Skeletal muscle satellite cell (primary cell): Measurements from ENCODE around the gene METRN.
A peak's percentile ranks its signal among the peaks of the same experiment; 100 is the strongest.
"Not testable (repeated sequence)": the region's sequence is repeated elsewhere in the genome, so short reads cannot be mapped to it uniquely, and the experiment has no call there.

Experiments used
- H3K27me3 ChIP-seq: 2 replicates; pipeline ENCODE4 v1.7.0; 2013; ENCODE audit warnings: low read length; ENCODE audit not compliant: control insufficient read depth, insufficient read depth
- H3K36me3 ChIP-seq: 2 replicates; pipeline ENCODE4 v1.7.0; 2013; ENCODE audit warnings: mild to moderate bottlenecking, control low read depth, low read length; ENCODE audit not compliant: insufficient read depth
- H3K4me1 ChIP-seq: 2 replicates; pipeline ENCODE4 v1.7.0; 2013; ENCODE audit warnings: low read length; ENCODE audit not compliant: control insufficient read depth, insufficient read depth
- H3K4me2 ChIP-seq: 2 replicates; pipeline ENCODE4 v1.7.0; 2013; ENCODE audit warnings: mild to moderate bottlenecking, low read length
- H3K4me3 ChIP-seq: 2 replicates; pipeline ENCODE4 v1.7.0; 2013; ENCODE audit warnings: low read length
- H3K9ac ChIP-seq: 2 replicates; pipeline ENCODE4 v1.7.0; 2013; ENCODE audit warnings: mild to moderate bottlenecking, low read depth, low read length, moderate library complexity
- H3K9me3 ChIP-seq: replicated peaks from 2 replicates; pipeline ENCODE4 v1.7.0; 2013; ENCODE audit warnings: mild to moderate bottlenecking, control low read depth, low read length

Gene METRN

DNA sequence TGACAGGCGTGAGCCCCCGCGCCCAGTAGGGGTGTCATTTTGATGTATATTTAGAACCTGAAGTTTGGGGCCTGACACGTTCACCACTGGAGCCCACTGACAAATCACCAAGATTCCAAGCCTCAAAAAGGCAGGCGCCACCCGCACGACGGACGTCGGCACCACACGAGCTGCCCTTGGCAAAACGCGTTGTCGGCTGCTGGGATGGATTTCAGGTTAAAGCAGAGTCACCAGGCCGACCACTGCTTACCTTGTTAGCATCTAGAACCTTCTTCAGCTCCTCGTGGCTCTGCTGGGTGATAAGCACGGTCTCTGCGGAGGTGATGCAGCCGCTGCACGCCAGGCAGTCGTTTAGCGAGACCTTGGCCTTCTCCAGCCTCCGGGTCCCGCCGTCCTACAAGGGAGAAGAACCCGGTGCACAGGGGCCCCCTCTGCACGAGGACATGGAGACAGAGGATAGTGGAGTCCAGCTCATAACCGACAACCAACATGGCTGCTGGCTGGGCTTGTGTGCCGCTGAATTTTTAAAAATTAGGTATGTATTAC is 22.1 kb downstream of the METRN start:
- H3K9me3 ChIP-seq, result no peaks in the 10 kb centered on the region
- peaks cover 11% of the 10 kb centered on the region for H3K4me1 ChIP-seq
- H3K36me3 ChIP-seq, result peaks cover 31% of the 10 kb centered on the region
- no peaks in the 10 kb centered on the region for H3K27me3 ChIP-seq
- H3K4me3 ChIP-seq, result no peak overlapping the region
- no peak overlapping the region for H3K4me2 ChIP-seq
- no peak overlapping the region for H3K9ac ChIP-seq

DNA sequence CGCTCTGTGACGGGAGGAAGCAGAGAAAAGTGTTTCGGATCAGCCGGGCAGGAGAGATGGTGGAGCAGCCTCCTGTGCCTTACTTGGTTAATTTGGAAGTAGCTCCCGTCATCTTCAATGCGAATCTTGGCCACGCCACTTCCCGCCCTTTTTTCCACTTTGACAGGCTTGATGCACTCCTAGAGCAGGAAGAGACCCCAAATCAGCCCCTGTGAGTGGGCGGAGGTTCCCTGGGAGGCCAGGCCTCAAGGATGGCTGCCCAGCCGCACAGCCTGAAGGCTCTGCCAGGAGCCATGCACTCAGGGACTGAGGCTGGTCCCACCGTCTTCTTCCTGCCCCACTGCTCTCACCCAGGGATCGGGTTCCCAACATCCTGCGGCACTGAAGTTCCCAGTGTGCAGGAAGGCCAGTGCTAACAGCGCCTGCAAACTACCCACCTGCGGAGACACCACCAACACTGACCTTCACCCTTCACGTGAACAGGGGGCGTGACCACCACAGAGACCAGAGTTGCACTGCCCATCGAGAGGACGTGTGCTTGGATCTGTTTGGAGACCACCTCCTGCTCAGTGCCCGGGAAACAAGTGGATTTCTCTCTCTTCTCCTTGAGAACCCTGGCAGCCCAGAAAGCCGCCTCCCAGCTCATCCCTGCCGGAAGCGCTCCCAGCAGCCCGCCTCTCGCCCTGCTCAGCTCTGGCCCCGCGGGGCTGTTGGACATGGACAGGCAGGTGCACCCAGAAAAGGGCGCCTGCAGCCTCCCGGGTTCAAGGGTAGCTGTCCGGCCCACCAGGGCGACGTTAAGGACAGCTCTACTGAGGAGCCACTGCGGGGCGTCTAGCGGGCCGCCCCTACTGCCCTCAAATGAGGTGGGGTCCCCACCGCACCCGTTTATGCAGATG is 24.9 kb downstream of the METRN start:
- Histone ChIP-seq H3K4me1 (peaks cover 11% of the 10 kb centered on the region), H3K9ac (peak overlapping the region; percentile 96), H3K9me3 (no peaks in the 10 kb centered on the region), H3K27me3 (no peaks in the 10 kb centered on the region), H3K4me2 (peak overlapping the region; percentile 91), H3K4me3 (peak overlapping the region; percentile 98), H3K36me3 (peaks cover 15% of the 10 kb centered on the region)

DNA sequence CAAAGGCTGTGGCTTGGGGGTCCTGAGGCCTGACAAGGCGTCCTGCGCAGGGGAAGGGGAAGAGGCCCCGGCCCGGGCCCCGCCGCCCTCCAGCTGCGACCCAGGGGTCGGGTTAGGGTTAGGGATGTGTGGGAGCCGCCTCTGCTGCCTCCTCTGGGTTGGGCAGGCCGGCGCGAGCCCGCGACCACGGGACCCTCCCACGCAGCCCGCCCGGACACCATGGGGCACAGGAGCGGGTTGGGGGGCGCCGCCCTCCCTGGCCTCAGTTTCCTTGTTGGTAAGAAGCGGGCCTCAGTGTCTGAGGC is 25.5 kb downstream of the METRN start:
- Histone ChIP-seq H3K4me1 (peaks cover 11% of the 10 kb centered on the region), H3K4me2 (peak overlapping the region; percentile 91), H3K27me3 (no peaks in the 10 kb centered on the region), H3K9ac (peak overlapping the region; percentile 96), H3K36me3 (peaks cover 15% of the 10 kb centered on the region), H3K9me3 (no peaks in the 10 kb centered on the region), H3K4me3 (peak overlapping the region; percentile 98)

DNA sequence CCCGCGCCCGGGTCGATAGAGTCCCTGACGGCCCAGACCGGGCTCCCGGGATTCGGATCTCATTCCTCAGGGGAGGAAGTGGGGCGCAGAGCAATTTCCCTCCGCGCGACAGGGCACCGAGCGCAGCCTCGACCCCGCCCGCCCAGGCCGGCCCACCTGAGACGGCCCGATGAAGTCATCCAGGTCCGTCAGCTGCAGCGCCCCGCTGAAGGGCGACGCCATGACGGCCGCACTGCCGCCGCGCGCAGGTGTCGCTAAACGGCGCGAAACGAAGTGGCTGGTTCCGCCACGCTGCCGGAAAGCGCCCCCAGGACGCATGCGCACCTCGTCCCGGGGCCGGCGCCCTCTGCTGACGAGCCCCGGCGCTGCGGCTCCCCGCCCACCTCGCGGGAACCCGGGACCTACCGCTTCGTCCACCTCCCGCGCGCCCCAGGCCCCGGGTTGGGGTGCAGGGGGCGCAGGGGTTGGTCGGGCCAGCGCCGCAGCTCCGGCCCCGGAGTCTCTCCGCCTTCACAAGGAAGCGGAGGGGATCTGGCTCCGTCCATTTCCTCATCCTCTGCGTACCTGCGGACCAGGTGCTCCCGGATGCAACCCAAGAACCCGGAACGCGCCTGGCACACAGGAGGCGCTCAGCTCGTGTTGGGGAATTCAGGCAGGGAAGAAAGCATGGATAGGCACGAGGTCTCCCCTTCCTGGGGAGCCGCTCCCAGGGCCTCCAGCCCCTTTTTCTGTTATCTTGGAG is 26.0 kb downstream of the METRN start, which contains the start of gene CIAO3:
Gene CIAO3 (minus strand): TSS at position 234 of the 742 bp plus-strand sequence. CDS start 12 bp downstream, at position 222.
- H3K27me3 ChIP-seq, result no peaks in the 10 kb centered on the region
- H3K9me3 ChIP-seq, result no peaks in the 10 kb centered on the region
- peak within 1 kb of the TSS; percentile 98 for H3K4me3 ChIP-seq
- H3K4me1 ChIP-seq, result peaks cover 11% of the 10 kb centered on the region
- H3K36me3 ChIP-seq, result peaks cover 15% of the 10 kb centered on the region
- H3K4me2 ChIP-seq, result peak within 1 kb of the TSS; percentile 91
- H3K9ac ChIP-seq, result peak within 1 kb of the TSS; percentile 96

DNA sequence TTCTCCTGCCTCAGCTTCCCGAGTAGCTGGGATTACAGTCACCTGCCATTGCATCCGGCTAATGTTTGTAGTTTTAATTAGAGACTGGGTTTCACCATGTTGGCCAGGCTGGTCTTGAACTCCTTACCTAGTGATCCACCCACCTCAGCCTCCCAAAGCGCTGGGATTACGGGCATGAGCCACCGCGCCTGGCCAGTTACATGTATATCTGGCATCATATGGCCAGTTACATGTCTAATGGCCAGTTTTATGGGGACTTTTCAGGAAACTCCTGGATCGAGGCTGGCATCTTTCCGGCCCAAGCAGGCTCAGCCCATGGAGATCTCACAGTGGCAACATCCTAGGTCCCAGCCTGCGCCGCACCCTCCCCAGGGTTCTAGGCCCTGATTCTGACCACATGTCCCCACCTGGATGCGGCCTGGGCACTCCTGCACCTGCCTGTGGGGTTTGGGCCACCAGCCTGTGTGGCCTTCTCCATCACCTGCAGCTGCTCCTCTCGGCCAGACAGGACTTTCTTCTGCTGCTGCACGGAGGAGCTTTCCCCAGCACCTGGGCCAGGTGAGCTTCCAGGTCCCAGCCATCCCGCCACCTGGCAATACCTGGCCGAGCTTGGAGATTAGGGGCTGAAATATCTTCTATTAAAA is 27.2 kb downstream of the METRN start:
- no peaks in the 10 kb centered on the region for H3K9me3 ChIP-seq
- H3K36me3 ChIP-seq, result peaks cover 9% of the 10 kb centered on the region
- H3K4me3 ChIP-seq, result no peak overlapping the region
- H3K4me2 ChIP-seq, result no peak overlapping the region
- no peaks in the 10 kb centered on the region for H3K27me3 ChIP-seq
- H3K9ac ChIP-seq, result no peak overlapping the region
- H3K4me1 ChIP-seq, result peaks cover 11% of the 10 kb centered on the region

DNA sequence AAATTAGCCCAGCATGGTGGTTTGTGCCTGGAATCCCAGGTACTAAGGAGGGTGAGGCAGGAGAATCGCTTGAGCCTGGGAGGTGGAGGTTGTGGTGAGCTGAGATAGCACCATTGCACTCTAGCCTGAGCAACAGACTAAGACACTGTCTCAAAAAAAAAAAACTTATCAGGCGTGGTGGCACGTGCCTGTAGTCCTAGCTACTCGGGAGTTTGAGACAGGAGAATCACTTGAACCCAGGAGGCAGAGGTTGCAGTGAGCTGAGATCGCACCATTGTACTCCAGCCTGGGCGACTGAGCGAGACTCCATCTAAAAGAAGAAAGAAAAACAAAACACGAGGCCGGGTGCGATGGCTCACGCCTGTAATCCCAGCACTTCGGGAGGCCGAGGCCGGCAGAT is 28.0 kb downstream of the METRN start:
- not testable (repeated sequence) for H3K9me3 ChIP-seq, H3K4me2 ChIP-seq, H3K27me3 ChIP-seq, H3K4me3 ChIP-seq, H3K36me3 ChIP-seq, H3K9ac ChIP-seq
- H3K4me1 ChIP-seq, result peaks cover 11% of the 10 kb centered on the region

DNA sequence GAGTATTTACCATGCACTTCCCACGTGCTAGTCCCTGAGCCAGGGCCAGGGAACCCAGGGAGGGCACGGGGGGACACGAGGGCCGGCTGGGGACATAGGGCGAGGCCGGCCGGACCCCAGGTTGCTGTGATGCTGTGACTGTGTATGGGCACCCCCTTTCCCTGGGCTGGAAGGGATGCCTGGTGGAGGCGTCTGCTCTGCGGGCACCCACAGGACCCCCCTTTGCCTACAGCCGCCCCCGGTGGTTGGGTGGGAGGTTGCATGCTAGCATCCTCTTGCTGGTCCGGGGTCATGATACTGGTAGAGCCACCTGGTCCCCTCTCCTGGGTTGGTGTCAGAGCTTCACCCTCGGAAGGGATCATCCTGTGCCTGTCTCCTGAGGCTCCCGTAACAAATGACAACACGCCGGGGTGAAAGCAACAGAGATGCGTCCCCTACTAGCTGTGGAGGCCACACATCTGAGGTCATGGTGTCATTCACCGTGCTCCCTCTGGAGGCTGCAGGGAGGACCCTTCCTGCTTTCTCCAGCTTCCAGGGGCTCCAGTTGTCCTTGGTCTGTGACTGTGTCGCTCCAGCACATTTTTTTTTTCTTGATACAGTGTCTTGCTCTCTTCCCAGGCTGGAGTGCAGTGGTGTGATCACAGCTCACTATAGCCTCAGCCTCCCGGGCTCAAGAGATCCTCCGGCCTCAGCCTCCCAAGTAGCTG is 29.0 kb downstream of the METRN start:
- H3K4me2 ChIP-seq, result no peak overlapping the region
- H3K36me3 ChIP-seq, result no peaks in the 10 kb centered on the region
- no peak overlapping the region for H3K4me3 ChIP-seq
- no peaks in the 10 kb centered on the region for H3K9me3 ChIP-seq
- no peak overlapping the region for H3K9ac ChIP-seq
- H3K4me1 ChIP-seq, result peaks cover 11% of the 10 kb centered on the region
- no peaks in the 10 kb centered on the region for H3K27me3 ChIP-seq

DNA sequence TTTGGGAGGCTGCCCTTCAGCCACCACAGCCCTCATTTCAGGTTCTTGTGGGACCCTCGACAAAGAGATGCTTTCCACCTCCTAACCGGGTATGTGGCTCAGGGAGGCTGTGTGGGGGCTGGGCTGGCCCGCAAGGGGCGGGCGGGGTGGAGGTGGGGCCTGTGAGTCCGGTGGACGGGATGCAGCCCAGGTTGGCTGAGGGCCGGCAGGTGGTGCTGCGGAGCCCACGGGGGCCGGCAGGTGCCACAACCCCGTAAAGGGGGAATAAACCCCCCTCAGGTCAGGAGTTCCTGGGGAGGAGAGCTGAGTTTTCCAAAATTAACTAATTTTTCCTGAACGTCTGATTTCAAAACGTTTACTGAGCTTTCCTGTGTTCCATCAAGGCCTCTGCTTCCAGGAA is 30.8 kb downstream of the METRN start:
- H3K36me3 ChIP-seq, result no peaks in the 10 kb centered on the region
- H3K4me2 ChIP-seq, result no peak overlapping the region
- H3K4me1 ChIP-seq, result peaks cover 4% of the 10 kb centered on the region
- no peak overlapping the region for H3K9ac ChIP-seq
- H3K9me3 ChIP-seq, result no peaks in the 10 kb centered on the region
- no peak overlapping the region for H3K4me3 ChIP-seq
- H3K27me3 ChIP-seq, result peaks cover 4% of the 10 kb centered on the region

DNA sequence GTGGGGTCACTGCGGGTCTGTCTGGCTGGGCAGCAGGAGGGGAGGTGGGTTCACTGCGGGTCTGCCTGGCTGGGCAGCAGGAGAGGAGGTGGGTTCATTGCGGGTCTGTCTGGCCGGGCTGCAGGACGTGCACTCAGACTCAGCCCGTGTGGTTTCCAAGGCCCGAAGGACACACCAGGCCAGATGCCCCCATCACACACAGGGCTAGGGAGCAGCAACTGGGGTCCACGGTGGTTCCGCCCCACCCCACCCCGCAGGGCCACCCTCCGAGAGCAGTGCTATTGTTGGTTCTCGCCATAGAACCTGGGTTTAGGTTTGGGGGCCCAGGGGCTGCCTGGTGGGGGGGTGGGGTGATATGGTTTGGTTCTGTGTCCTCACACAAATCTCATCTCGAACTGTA is 31.7 kb downstream of the METRN start:
- Histone ChIP-seq H3K9ac (no peak overlapping the region), H3K9me3 (no peaks in the 10 kb centered on the region), H3K27me3 (peaks cover 11% of the 10 kb centered on the region), H3K4me1 (no peaks in the 10 kb centered on the region), H3K36me3 (no peaks in the 10 kb centered on the region), H3K4me2 (no peak overlapping the region), H3K4me3 (no peak overlapping the region)

DNA sequence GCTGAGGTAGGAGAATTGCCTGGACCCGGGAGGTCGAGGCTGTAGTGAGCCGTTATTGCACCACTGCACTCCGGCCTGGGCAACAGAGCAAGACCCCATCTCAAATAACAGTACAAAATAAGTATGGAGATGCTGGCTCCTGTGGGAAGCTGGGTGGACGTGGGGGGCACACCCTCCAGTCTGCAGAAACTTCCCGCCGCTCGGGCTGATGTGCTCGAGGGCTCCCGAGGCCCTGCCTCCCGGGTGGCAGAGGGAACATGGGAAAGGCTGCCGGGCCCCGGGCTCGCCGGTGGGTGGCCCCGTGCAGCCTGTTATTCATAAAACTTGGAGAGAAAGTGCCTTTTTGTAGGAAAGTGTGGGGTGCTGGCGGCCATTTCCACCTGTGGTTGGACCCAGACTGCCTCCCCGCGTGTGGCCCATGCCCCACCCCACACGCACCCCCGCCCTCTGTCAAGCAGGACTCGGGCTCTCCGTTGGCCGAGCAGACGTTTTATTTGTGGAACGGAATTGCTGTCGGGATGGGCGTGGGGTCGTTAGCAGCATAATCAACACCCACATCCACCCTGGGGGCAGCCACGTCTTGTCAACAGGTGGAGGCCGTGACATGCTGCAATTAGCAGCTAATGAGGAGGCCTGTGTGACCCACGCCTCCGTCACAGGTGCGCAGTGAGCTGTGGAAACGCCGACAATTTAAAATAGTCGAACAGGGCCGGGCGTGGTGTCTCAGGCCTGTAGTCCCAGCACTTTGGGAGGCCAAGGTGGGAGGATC is 33.2 kb downstream of the METRN start:
- Histone ChIP-seq H3K4me2 (no peak overlapping the region), H3K9ac (no peak overlapping the region), H3K27me3 (peaks cover 24% of the 10 kb centered on the region), H3K9me3 (no peaks in the 10 kb centered on the region), H3K4me1 (no peaks in the 10 kb centered on the region), H3K36me3 (no peaks in the 10 kb centered on the region), H3K4me3 (no peak overlapping the region)
